H4 (cell line): ENCODE data around the gene TBRG4. TPM values are rescaled to one million over a fixed set of nuclear protein-coding genes. Genes with fewer than 3 reads are reported as not detected.
"Not testable (repeated sequence)": the region's sequence is repeated elsewhere in the genome, so short reads cannot be mapped to it uniquely, and the experiment has no call there.

Source experiments
- DNase-seq: peaks from one replicate; pipeline ENCODE4 v3.0.0-alpha.2; 2015; ENCODE audit warnings: low spot score
- total RNA-seq: library from RNA; depleted of rRNA; stranded (reverse); fragments of >200 nt; shearing (Covaris generic); gene quantifications from 2 replicates; pipeline ENCODE4 v1.2.3, GENCODE V29; 2014

The TBRG4 gene
- total RNA-seq, 1 experiment from 2014 or later = 106 TPM

DNA sequence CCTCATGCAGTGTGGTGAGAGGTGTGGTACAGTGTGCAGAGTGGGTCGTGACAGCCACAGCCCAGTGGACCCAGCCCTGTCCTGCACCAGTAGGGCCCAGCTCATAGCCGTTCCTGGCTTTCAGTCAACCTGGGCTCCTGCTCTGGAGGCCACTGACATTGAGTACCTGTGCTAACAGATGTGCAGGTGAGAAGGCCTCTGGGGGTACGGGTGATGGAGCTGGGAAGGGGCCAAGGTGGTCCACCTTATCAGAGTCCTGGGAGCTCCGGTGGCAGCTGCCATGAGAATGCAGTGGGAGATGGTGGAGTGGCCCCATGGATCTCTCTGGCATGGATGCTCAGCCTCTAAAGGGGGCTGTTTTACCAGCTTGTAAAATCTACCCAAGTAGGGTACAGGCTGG lies 6.1 kb upstream of the TBRG4 start:
- no peak for DNase-seq

DNA sequence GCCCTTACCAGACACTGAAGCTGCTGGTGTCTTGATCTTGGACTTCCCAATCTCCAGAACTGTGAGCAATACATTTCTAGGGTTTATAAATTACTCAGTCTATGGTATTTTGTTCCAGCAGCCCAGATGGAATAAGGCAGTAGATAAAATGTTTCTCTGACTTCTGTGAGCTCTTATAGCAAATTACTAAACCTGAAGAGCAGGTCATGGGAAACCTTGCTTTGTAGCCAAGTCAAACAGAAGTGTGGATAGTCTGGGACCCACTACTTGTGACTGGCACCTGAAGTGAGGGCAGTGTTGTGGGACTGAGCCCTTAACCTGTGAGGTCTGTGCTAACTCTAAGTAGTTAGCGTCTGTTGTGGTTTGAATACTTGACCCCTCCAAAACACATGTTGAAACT lies 4.6 kb upstream of the TBRG4 start:
- no peak for DNase-seq

DNA sequence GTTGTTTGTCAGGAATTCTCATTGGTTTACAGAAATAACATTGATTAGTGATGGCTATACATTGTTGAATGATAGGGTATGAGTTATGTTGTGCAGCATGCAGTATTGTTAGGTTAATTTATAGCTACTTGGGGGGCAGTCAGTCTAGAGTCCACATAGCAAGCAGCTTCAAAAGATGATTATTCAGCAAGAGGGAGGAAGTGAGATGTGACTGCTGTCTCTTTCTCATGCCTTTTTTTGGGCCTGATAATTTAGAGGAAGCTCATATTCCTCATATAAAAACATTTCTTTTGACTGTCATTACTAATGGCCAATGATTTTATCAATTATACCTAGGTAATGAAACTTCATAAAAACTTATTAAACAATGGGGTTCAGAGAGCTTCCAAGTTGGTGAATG lies 3.4 kb upstream of the TBRG4 start:
- DNase-seq = no peak

DNA sequence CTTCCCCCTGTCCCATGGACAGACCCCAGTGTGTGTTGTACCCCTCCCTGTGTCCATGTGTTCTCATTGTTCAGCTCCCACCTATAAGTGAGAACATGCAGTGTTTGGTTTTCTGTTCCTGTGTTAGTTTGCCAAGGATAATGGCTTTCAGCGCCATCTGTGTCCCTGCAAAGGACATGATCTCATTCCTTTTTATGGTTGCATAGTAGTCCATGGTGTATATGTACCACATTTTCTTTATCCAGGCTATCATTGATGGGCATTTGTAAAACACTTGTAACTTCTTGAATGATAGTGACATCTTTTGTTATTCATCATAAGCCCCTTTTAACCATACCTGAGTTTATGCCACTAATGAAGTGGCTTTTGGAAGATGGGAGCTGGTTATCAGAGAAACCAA lies 2.8 kb upstream of the TBRG4 start:
- not testable (repeated sequence) for DNase-seq

DNA sequence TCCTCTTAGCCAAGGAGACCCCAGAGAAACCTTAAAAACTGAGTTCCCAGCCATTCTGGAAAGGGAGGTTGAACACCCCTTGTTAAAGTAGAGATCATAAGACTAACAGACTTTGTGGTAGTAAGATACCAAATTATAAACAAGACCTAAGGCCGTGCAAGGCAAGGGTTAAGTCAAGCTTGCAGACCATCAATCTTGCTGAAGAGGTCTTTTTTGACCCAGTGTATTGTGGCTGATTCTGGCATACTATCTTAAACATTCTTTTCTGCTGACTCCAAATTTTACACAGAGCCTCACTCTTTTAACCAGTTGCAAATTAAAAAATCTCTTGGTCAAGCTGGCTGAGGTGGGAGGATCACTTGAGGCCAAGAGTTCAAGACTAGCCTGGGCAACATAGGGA lies 1.2 kb upstream of the TBRG4 start:
- no peak for DNase-seq

DNA sequence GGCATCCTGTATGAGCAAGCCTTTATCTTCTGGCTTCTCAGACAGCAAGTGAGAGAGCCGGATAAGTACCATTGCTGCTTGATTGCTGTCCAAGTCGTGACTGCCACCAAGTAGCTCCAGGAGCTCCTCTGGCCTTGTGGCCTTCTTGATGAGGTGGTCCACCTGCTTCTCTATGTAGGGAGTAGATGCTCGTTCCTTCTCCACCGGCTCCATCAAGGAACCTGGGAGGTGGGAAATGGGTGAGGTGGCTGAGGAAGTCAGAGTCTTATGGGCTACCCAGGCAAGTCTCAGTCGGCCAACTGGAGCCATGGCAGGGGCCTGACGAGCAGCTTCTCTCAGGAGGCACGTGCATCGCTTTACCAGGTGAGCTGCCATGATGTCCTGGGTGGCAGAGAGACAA lies 2.6 kb downstream of the TBRG4 start:
- no peak for DNase-seq

DNA sequence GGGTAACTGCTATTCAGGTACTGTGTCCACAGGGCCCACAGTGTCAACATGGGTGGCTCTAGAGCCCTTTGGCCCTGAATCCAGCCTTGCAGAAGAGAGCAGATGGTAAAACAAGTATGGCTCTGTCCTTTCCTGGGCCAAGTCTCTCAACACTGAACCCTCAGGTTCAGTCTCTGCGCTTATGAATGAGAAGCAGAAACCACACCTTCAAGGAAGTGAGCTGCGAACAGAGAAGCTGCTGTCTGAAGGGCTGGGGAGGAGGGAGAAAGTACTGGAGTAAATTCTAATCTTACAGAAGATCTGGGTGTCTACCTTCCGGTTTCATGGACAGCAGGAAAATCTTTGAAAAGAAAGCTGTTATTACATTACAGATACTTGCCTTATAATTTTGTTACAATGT lies 4.1 kb downstream of the TBRG4 start:
- DNase-seq = no peak

DNA sequence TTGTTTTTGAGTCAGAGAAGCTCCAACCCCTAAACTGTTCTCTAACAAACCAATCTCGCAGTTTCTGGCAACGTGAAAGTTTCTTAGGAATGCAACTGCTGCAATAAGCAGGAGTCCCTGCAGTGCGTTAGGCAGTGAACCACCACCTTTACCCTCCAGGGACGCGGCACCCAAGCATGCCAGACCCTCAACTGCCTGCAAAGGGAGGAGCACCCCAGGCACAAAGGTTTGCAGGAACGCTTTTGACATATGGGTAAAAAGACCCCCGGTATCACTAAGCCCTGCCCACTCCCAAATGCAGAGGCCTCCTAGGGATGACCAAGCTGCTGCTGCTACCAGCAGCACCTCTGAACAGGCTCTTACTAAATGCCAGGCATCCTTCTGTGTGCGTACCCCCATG lies 4.7 kb downstream of the TBRG4 start:
- no peak for DNase-seq

DNA sequence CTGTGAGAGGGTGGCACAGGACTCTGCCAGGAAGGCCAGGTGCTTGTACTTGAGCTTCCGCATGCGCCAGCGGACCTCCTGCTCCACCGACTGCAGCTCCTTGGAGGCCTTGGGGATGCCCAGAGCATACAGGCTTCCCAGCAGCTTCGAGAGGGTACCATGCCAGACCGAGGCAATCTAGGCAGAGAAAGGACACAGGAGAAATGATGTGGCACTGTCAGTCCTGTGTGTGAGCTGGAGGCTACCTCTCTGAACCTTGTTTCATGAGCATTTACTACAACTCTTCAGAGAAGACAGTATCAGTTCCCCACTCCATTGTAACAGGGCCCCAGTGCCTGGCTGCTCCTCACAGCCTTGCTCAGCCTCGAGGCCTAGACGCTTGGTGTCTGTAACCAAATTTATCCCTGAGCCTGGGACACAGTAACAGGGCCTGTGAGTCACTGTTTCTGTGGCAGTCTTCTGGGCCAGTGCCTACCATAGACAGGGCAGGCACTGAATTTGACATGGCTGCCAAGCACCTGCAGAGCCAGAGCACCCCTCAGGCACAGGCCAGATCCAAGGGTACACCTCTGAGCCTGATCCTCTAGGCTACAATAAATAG lies 5.8 kb downstream of the TBRG4 start:
- no peak for DNase-seq

DNA sequence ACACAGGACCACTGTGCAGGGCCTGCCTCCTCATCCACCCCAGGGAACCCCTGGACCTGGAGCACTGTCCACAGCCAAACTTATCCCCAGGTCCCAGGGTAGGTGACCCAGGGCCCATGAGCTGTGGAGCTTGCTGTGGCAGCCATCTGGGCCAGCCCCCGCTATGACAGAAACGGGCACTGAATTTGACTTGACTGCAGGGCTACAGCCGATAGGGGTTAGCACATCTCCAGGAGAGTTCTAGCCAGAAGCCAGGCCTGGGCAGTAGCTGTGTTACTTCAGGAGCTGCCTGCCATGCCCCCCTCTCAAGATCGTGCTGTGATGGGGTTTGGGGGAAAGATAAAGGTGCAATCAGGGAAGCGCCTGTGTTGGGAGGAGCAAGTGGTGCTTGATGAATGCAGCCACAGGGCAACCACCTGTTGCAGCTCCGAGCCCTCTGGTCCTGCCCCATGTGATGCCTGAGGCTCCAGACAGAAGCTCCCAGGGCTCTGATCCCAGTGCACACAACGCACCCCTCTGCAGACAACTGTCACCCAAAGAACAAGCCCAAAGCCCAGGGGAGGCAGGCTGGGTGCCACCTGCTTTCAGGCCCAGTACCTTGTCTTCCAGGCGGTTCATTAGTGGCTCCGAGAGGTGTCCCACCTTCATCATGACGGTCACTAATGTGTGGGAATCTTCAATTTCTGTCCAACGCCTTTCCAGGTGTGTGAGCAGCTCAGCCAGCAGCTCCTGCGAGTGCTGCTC lies 6.5 kb downstream of the TBRG4 start:
- no peak for DNase-seq

DNA sequence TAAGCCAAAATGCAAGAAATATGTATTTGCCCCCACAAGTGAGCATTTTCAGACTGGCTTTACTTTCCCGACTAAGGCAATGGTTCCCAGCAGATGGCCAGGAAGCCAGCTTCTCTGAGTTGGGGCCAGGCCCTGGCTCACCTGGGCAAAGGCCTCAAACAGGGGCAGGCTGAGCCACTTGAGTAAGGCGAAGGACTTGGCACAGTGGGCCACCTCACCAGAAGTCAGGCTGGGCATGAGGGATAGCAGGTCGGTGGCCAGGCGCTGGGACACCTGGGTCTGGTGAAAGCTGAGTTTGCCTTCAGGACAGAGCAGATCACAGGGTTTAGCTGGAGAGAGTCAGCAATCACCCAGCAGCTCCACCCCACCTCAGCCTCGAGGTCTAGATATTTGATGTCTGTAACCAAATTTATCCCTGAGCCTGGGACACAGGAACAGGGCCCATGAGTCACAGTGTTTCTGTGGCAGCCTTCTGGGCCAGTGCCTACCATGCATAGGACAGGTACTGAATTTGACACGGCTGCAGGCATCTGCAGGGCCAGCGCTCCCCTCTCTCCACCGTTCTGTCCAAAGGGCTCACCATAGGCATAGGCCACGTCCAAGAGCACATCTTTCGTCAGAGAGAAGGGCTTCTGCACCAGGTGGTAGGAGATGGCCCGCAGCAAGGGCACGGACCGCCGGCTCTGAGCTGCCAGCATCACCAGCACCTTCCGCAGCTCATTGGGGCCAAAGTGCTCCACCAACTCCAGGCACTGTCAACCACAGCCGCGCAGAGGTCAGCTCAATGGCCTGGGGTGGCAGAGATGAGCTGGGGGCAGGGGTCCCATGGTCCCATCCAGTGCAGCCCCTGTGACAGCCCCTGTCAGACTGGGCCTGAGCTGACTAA lies 7.3 kb downstream of the TBRG4 start:
- DNase-seq = no peak

DNA sequence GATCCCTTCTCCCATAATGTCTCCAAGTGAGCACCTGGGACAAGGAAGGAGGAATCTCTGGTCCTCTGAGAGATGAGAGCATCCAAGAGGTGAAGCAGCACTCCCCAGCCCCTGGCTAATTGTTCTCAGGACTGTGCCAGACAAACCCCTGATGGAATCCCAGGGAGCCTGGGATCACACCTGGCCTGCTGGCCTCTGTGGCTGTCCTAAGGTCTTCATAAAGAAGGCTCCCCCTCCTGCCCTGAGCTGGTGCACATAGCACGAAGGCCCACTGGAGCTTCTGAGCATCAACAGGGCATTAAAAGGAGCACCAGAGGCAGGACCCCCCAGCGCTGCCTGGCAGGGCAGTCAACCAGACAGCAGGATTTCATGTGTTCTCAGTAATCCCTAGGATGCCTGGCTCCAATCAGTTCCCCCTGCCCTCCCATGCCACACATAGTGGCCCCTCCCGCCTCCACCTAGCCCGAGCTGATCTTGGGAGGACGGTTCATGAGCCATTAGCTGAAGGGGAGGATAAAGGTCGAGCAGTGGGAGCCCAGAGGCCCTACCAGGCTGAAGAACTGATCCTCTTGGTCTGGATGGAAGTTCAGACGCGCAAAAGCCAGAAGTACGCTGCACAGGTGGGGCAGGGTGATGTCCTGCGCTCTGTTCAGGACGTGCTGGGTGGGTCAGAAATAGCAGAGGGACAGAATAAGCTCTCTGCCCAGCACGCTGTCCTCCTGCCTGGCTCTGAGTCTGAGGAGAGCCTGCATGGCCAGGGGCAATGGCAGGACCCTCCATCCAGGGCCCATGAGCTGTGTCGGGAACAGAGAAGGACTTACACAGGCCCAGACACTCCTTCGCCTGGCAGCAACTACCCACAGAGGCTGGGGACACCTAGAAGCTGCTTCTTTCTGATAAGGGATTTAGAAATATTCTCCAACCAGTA lies 8.4 kb downstream of the TBRG4 start:
- no peak for DNase-seq

DNA sequence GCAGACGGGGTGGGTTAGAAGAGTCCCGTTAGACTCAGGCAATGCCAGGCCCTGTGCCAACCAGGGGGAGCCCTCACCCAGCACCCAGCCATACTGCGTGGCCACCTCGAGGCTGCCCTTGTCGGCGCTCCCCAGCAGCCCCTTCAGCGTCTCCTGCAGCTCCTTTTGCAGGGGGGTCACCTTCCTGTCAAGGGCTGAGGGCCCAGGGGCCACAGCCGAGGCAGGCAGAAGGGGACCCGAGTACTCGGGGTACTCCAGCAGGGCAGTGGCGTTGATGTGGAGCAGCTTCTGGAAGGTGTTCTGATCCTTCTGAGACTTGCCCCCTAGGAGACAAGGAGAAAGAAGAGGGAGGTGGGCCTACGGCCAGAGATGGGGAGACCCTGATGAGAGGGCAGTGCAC lies 9.7 kb downstream of the TBRG4 start:
- DNase-seq = no peak

DNA sequence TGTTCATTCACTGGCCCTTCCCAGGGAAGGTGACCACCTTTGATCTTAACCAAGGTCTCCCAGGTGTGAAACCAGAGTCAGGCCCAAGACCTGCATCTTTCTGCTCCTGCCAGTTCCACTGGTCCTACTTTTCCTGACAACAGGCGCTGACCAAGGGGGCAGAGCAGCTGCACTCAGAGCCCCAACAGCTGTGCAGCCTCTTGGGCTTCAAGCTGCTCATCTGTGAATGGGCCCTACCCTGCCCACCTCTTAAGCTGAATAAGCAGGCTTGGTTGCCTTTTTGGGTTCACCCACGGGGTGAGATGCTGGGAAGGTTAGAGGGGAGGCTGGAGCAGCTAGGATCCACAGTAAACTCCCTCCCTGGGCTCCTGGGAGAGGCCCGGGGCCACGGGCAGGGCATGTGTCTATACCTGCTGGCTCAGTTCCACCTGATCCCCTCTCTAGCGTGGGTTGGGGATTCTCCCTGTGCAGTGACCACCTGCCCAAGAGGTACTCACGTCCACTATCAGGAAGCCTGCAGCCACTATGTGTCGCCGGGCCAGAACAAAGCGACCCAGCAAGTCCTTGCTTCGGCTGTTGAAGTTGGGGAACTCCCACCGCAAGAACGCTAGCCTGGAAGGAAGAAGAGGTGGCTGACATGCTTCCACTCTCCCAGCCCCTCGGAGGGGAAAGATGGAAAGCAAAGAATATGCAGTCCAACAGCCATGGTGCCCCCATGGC lies 10.6 kb downstream of the TBRG4 start:
- DNase-seq = no peak

DNA sequence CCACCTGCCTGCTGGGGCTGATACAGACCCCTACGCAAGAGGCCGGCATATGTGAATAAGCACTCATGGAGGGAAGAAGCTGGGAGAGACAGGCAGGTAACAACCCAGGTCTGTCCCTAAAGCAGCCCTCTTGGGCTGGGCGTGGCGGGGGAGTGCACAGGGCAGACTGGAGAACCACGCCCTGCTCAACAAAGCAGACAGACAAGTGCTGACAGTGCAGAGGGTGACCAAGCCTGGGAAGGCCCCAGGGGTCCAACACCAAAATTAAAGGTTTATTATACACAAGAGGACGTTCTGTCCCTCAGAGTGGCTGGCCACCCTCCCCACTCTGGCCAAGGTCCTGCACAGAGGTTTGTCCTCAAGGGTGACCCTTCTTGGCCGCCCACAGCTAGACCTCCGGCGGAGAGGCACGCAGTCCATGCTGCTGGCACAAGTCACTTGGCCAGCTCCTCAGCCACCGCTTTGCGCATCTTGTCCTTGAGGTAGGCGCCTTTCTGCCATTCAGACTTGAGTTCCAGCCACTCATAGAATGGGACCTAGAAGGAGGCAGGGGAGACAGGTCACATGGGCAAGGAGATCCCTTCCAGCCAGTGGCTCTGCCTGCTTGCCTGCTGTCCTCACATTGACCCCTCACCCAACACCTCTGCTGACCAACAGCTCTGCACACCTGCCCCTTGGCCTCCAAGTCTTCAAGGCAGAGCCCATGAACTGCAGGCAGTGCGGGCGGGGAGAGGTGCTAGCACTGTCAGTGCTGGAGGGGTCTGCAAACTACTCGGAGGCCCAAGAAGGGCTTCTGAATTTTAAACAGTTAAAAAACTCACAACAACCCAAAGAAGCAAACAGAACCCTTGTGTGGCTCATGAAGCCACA lies 11.4 kb downstream of the TBRG4 start:
- no peak for DNase-seq

DNA sequence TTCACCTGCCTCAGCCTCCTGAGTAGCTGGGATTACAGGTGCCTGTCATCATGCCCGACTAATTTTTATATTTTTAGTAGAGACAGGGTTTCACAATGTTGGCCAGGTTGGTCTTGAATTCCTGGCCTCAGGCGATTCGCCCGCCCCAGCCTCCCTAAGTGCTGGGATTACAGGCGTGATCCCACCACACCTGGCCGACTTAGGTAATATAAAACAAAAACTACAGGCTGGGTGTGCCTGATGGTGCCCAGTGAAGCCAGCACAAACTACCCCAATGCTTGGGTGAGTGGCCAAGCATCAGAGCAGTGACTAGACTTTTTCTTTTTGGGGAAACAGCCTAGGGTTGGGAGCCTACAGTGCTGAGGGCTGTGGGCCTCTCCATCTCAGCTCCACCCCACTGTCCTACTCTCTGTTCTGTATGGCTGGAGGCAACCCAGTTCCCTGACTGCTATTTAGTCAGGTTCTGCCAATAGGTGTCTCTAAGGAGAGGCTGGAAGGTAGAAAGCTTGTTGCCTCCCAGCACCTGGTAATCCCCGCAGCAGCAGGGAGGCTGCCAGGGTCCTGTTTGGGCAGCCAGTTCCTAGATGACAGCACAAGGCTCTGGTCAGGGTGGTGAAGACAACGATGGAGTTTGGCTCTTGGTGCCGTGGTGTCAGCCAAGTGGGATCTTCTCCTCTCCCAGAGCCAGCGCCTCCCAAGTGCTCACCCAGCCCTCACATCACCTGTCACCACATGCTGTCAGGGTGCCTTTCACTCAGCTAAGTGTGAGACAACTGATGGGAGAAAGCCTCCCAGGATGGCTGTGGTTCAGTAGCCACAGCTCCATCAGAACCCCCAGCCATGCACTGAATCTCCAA lies 12.3 kb downstream of the TBRG4 start:
- no peak for DNase-seq

DNA sequence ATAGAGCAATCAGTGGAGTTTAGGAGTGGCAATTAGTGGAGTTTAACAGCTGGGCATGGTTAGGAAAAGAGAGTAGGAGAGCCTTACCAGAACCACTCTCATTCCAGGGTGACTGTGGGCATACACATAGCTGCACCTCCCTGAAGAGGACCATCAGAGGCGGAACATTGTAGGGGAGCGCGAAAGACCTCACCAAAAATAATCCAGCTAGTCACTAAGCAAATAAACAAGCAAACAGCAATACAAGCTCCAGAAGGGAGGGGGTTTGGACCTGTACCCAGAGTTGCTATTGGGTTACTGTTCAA lies 18.6 kb downstream of the TBRG4 start:
- no peak for DNase-seq

DNA sequence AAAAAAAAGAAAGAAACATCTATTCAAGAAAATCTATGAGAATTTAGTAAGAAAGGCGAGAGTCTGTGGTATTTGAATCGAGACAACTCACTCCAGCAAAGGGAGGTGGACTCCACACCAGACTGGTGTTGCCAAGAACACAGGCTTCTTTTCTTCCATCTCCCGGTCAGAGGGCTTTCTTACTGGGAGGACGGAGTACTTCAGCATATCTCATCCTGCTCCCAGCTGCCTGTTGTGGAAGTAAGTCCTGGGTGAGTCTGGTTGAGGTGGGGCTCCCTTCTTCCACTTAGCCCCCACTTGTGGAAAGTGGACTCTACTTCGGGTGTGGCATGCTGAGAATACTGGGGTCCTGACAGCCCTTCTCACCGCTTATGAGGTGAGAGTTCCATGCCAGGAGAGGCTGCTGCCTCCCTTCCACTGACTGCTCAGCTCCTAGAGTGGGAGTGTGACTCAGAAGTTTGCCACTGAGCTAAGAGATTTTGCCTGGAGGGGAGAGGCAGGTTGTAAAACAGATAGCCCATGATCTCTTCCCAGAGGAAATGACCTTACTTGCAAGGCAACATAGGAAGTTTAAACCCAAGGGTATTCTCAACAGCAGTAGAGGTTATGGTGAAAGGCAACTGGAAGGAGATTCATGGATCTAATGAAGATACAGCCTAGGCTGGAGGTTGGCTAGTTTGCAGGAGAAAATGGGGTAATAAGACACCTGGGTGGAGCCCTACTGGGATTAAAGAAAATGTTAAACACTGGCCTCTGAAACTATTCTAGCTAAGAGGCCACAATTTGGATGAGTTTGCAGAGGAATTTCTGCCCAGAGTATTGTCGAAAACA lies 19.2 kb downstream of the TBRG4 start:
- DNase-seq = peak; percentile 67
